K562 (cell line): ENCODE measurements around the gene SLC4A4. TPM values are rescaled to one million over a fixed set of nuclear protein-coding genes. Genes with fewer than 3 reads are reported as not detected.

Experiments used
- ATAC-seq: fragments of 200-7000 bp; cut with Tn5 transposase; 3 replicates; pipeline ENCODE4 v1.9.1; 2020; ENCODE audit warnings: moderate library complexity
- BruUV-seq: library from RNA; stranded (reverse); fragments of 400-500 nt; replicated peaks from 2 replicates; lab custom pipeline; 2021; lab: Mats Ljungman, UMichigan
- CTCF ChIA-PET: fragments of 300-600 bp; formaldehyde crosslinking; extraction: SDS; loops from one replicate; lab custom pipeline; 2021; ENCODE audit warnings: low intra/inter-chr PET ratio; lab: Yijun Ruan, JAX
- POLR2A ChIA-PET: fragments of 300-600, 350-650 bp; sonication (Branson Sonifier 250); formaldehyde crosslinking; extraction: SDS; loops from one replicate; lab custom pipeline; 2021; ENCODE audit warnings: antibody characterized with exemption, inconsistent platforms; lab: Yijun Ruan, JAX
- DNase-seq, 4 experiments: peaks; one replicate each; pipeline versions ENCODE4 v3.0.0 to v3.0.0-alpha.2; 2011 to 2018; ENCODE audit warnings: low spot score in 3 of 4, mixed read lengths in 3 of 4; ENCODE audit errors: extremely low read depth in 1 of 4
- FAIRE-seq: peaks from 2 replicates; lab custom pipeline; 2011; peaks lifted over from hg19 to GRCh38; lab: Jason Lieb, UNC
- H2AFZ ChIP-seq: 2 replicates; pipeline ENCODE4 v1.6.0; 2011; ENCODE audit warnings: low read depth, low read length, control low read depth, inconsistent platforms
- H3K27ac ChIP-seq: fragments of 200-600 bp; 3 replicates; pipeline ENCODE4 v1.8.0; 2011; ENCODE audit warnings: low read depth, mild to moderate bottlenecking, control low read depth, inconsistent platforms, low read length, moderate library complexity, mixed read lengths; ENCODE audit errors: extremely low read depth
- H3K27me3 ChIP-seq, 2 experiments: fragments of 300-600 bp in 1 of 2; 2 replicates in 1 of 2; 3 replicates in 1 of 2; pipeline versions ENCODE4 v1.6.0 to v1.8.0; 2011; ENCODE audit warnings: inconsistent platforms in 2 of 2, low read length in 2 of 2, mild to moderate bottlenecking in 1 of 2, mixed read lengths in 1 of 2, moderate library complexity in 1 of 2; ENCODE audit not compliant: control insufficient read depth in 2 of 2, insufficient read depth in 2 of 2
- H3K36me3 ChIP-seq: fragments of 300-600 bp; 3 replicates; pipeline ENCODE4 v1.8.0; 2011; ENCODE audit warnings: mild to moderate bottlenecking, low read length, inconsistent platforms; ENCODE audit not compliant: control insufficient read depth, insufficient read depth
- H3K4me1 ChIP-seq, 2 experiments: fragments of 200-600 bp in 1 of 2; replicated peaks in 1 of 2; 2 replicates in 1 of 2; 3 replicates in 1 of 2; pipeline versions ENCODE4 v1.5.1 to v1.8.0; 2011; ENCODE audit warnings: inconsistent platforms in 2 of 2, low read length in 2 of 2, mild to moderate bottlenecking in 1 of 2, mixed read lengths in 1 of 2, moderate library complexity in 1 of 2; ENCODE audit not compliant: control insufficient read depth in 2 of 2, insufficient read depth in 2 of 2
- H3K4me2 ChIP-seq: 2 replicates; pipeline ENCODE4 v1.6.1; 2011; ENCODE audit warnings: low read length, control low read depth, inconsistent platforms, mixed read lengths; ENCODE audit not compliant: insufficient read depth
- H3K4me3 ChIP-seq: fragments of 200-600 bp; sonication (generic), shearing (Covaris generic); 2 replicates; pipeline ENCODE4 v1.5.1; 2016; ENCODE audit warnings: control low read depth, inconsistent platforms
- H3K79me2 ChIP-seq: fragments of 200-600 bp; 3 replicates; pipeline ENCODE4 v1.8.0; 2011; ENCODE audit warnings: low read length, inconsistent platforms; ENCODE audit not compliant: control insufficient read depth, insufficient read depth
- H3K9ac ChIP-seq, 2 experiments: 2 replicates each; pipeline versions ENCODE4 v1.6.0 to v1.6.1; 2011; ENCODE audit warnings: low read depth in 2 of 2, low read length in 2 of 2, control low read depth in 1 of 2, inconsistent platforms in 1 of 2, mild to moderate bottlenecking in 1 of 2, mixed read lengths in 1 of 2; ENCODE audit not compliant: insufficient read depth in 1 of 2
- H3K9me1 ChIP-seq: one replicate; pipeline ENCODE4 v1.6.0; 2011; ENCODE audit warnings: inconsistent platforms, mild to moderate bottlenecking, low read length, moderate library complexity; ENCODE audit not compliant: control insufficient read depth, insufficient read depth
- H3K9me3 ChIP-seq: replicated peaks from 2 replicates; pipeline ENCODE4 v1.5.1; 2011; ENCODE audit warnings: low read depth, low read length, inconsistent platforms; ENCODE audit not compliant: control insufficient read depth, insufficient read depth
- H4K20me1 ChIP-seq: replicated peaks from 2 replicates; pipeline ENCODE4 v1.6.1; 2011; ENCODE audit warnings: low read length, inconsistent platforms, mixed read lengths; ENCODE audit not compliant: control insufficient read depth, insufficient read depth
- ATF4 ChIP-seq: fragments of 450-650 bp; formaldehyde crosslinking; IDR thresholded peaks from 2 replicates; pipeline ENCODE4 v1.4.0; 2022; ENCODE audit warnings: mild to moderate bottlenecking, moderate library complexity
- MAFK ChIP-seq: IDR thresholded peaks from 2 replicates; pipeline ENCODE4 v1.6.1; 2011; ENCODE audit warnings: low read length, improper control_type of control experiment
- PBX2 ChIP-seq, 2 experiments: IDR thresholded peaks in 1 of 2; conservative IDR thresholded peaks in 1 of 2; 2 replicates each; pipeline ENCODE4 v1.6.1; 2016; ENCODE audit warnings: low read depth in 2 of 2, mild to moderate bottlenecking in 1 of 2, missing compliant biosample characterization in 1 of 2, missing genetic modification characterization in 1 of 2, moderate library complexity in 1 of 2
- PREB ChIP-seq: sonication (generic); formaldehyde crosslinking; IDR thresholded peaks from 2 replicates; pipeline ENCODE4 v1.8.1; 2023; ENCODE audit warnings: mild to moderate bottlenecking, missing genetic modification reagents
- RAD21 ChIP-seq, 2 experiments: fragments of 250-450 bp in 1 of 2; fragments of 450-650 bp in 1 of 2; sonication (Bioruptor Pico) in 1 of 2; formaldehyde crosslinking in 1 of 2; IDR thresholded peaks in 1 of 2; conservative IDR thresholded peaks in 1 of 2; 2 replicates each; pipeline versions ENCODE4 v1.4.0 to v1.8.0; 2020 to 2022; ENCODE audit warnings: mild to moderate bottlenecking in 2 of 2, moderate library complexity in 1 of 2
- RNF2 ChIP-seq: sonication (generic); IDR thresholded peaks from 2 replicates; pipeline ENCODE4 v1.6.1; 2016
- SIX5 ChIP-seq, 2 experiments: IDR thresholded peaks; 2 replicates each; pipeline ENCODE4 v1.6.1; 2011; ENCODE audit warnings: low read length in 2 of 2, borderline replicate concordance in 1 of 2, low read depth in 1 of 2, mild to moderate bottlenecking in 1 of 2, moderate library complexity in 1 of 2; ENCODE audit not compliant: insufficient read depth in 1 of 2
- SMARCA5 ChIP-seq: fragments of 450-650 bp; IDR thresholded peaks from 2 replicates; pipeline ENCODE4 v1.6.1; 2016
- SNAPC5 ChIP-seq: fragments of 250-450 bp; sonication (Bioruptor Pico); IDR thresholded peaks from 2 replicates; pipeline ENCODE4 v1.8.0; 2021; ENCODE audit warnings: moderate library complexity, mild to moderate bottlenecking, inconsistent platforms
- SRSF9 ChIP-seq: fragments of 200-400 bp; formaldehyde crosslinking; IDR thresholded peaks from 2 replicates; pipeline ENCODE4 v1.6.1; 2017; ENCODE audit warnings: low read depth, low read length, borderline replicate concordance
- TRIM25 ChIP-seq: fragments of 450-650 bp; IDR thresholded peaks from 2 replicates; pipeline ENCODE4 v1.7.0; 2016; ENCODE audit warnings: borderline replicate concordance
- TRIM28 ChIP-seq: fragments of 450-650 bp; IDR thresholded peaks from 2 replicates; pipeline ENCODE4 v1.6.1; 2017
- ZNF511 ChIP-seq: sonication (generic); formaldehyde crosslinking; IDR thresholded peaks from 2 replicates; pipeline ENCODE4 v1.8.0; 2022; ENCODE audit warnings: mild to moderate bottlenecking, missing genetic modification reagents
- ZSCAN29 ChIP-seq: fragments of 450-650 bp; IDR thresholded peaks from 2 replicates; pipeline ENCODE4 v1.6.1; 2017
- WGBS: fragments of 100-300 bp; shearing (Covaris generic); methylation state at CpG from one replicate; pipeline ENCODE4 v1.1.6; 2016; ENCODE audit warnings: low coverage, mixed read lengths; ENCODE audit not compliant: insufficient coverage; ENCODE audit errors: missing lambda C conversion rate; 5-methylcytosine and 5-hydroxymethylcytosine counted together
- in situ Hi-C: fragments of 300-500 bp; cut with MboI; formaldehyde crosslinking; loops from 4 replicates; pipeline ENCODE4 v1.15.0; 2018; ENCODE audit warnings: inconsistent platforms, mixed read lengths
- intact Hi-C: fragments of 100-400 bp; cut with micrococcal nuclease; formaldehyde crosslinking; loops from 2 replicates; pipeline ENCODE4 v1.14.2; 2022
- polyA plus RNA-seq, 8 experiments: library from polyadenylated mRNA; depleted of rRNA in 4 of 8; stranded (reverse) in 5 of 8; unstranded in 3 of 8; fragments of >200 nt; fragmentation: Nextera tagmentation in 2 of 8; fragmentation: Illumina TruSeq in 1 of 8; extraction: Ambion mirVana in 2 of 8; extraction: Trizol in 1 of 8; gene quantifications; 2 replicates each; pipeline versions ENCODE4 v1.2.1 to v1.2.3, GENCODE V29; 2011 to 2014; ENCODE audit warnings: inconsistent platforms in 1 of 8, missing spikeins in 1 of 8
- total RNA-seq, 7 experiments: library from RNA; depleted of rRNA in 6 of 7; stranded (reverse); fragments of >200 nt in 6 of 7; fragmentation: Illumina TruSeq in 2 of 7; extraction: Trizol in 2 of 7; gene quantifications; 2 replicates each; pipeline versions ENCODE4 v1.2.1 to v1.2.3, GENCODE V29; 2011 to 2021; ENCODE audit warnings: low replicate concordance in 1 of 7

Gene SLC4A4
- total and polyA plus RNA-seq, 9 of the 15 experiments (the other 6 are each of a cell fraction or from before 2014, with no cell fraction given): 0.01 to 0.18 (median 0.07) TPM; not detected in 2

- no peak for TF ChIP-seq ATF4 (CRISPR knock-in tag)
- TF ChIP-seq ZSCAN29: no peak
- no peak for TF ChIP-seq RAD21 (CRISPR knock-in tag; conservative IDR thresholded peaks at IDR 0.05 in 1 of 2, IDR thresholded peaks at IDR 0.05 in 1 of 2)
- no peak for TF ChIP-seq TRIM28
- TF ChIP-seq PBX2 (CRISPR knock-in tag; IDR thresholded peaks at IDR 0.05; ENCODE audit: low read depth): no peak
- no peak for TF ChIP-seq PBX2 (tag; conservative IDR thresholded peaks at IDR 0.05; ENCODE audit: low read depth)
- no peak for TF ChIP-seq SRSF9
- TF ChIP-seq SMARCA5: no peak
- TF ChIP-seq RNF2: no peak
- no peak for TF ChIP-seq SNAPC5
- no peak for TF ChIP-seq TRIM25
- no peak for TF ChIP-seq ZNF511 (CRISPR knock-in tag)
- no peak for TF ChIP-seq SIX5 (IDR thresholded peaks at IDR 0.05; ENCODE audit: borderline replicate concordance in 1 of 2, insufficient read depth in 1 of 2, low read depth in 1 of 2, low read length in 2 of 2)
- no peak for TF ChIP-seq MAFK
- no peak for TF ChIP-seq PREB
- TF ChIP-seq, all 486 proteins: peak for 0
- 13% methylated on average over 1 of the region's 1 CpG for WGBS
- in situ Hi-C loops: no loop called here
- DNase-seq (no peak), ATAC-seq (no peak), FAIRE-seq (no peak)
- no peak overlapping the region for H2AFZ ChIP-seq
- no peaks in the 10 kb centered on the region for H3K4me1 ChIP-seq
- H3K27me3 ChIP-seq: no peaks in the 10 kb centered on the region
- H3K27ac ChIP-seq: no peak overlapping the region
- no peaks in the 10 kb centered on the region for H3K9me3 ChIP-seq
- H4K20me1 ChIP-seq: no peaks in the 10 kb centered on the region
- no peaks in the 10 kb centered on the region for H3K9me1 ChIP-seq
- no peaks in the 10 kb centered on the region for H3K36me3 ChIP-seq
- no peak overlapping the region for H3K4me3 ChIP-seq
- ChIA-PET POLR2A (no interaction called here), CTCF (no interaction called here)
- intact Hi-C loops: no loop called here
- BruUV-seq: no TSS peak
- no peak overlapping the region for H3K9ac ChIP-seq
- H3K4me2 ChIP-seq: no peak overlapping the region
- no peaks in the 10 kb centered on the region for H3K79me2 ChIP-seq
These were observed 249.2 kb downstream of the SLC4A4 start for GRCh38 chr4:71587995-71588394.
